Measurements from ENCODE around the gene CAPN10.

CAPN10 gene

DNA sequence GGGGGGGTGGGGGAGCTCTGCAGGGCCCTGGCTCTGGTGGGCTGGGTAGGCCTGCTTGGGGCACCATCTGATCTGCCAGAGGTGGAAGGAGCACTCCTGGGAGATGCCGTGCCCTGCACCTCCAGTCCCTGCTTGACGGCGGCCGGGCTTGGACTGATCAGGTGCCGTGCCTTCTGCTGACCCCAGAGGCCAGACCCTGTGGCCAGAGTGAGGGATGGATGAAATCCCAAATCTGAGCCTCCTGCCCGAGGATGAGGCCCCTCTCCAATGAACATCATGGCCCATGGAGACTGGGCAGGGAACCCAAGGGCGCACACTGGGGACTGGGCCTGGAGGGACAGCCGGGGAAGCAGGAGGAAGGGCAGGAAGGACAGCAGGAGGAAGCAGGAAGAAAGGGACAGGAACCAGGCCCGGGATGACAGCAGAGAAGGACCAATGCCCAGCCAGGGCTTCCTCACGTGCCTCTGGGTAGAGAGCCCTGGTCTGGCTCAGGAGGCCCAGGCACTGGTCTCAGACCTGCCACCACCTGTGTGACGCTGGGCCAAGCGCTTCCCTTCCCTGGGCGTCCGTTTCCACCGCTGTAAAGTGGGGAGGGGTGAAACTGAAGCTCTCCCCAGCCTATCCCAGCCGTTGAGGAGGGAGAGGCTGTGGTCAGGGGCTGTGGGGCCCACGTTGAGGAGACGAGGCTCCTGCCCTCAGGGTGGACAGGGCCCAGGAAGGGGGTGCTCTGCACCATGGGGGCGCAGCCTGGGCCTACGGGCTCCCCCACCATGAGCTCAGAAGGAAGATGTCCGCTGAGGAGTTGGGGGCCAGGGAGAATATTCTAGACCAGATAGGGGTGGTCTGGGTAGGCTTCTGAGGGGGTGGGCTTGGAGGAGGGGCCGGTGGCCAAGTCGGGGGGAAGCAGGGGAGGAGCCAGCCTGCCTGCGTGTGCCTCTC, 37.7 kb downstream of the CAPN10 start:
- Histone ChIP-seq H3K79me2 (ENCODE audit: insufficient read depth, low read length) (no peaks in the 10 kb centered on the region), H4K20me1 (ENCODE audit: insufficient read depth, low read length) (no peaks in the 10 kb centered on the region), H3K9me3 (ENCODE audit: insufficient read depth, low read length, severe bottlenecking) (no peaks in the 10 kb centered on the region), H2AFZ (ENCODE audit: low read depth, low read length) (no peak overlapping the region), H3K27me3 (ENCODE audit: insufficient read depth, low read length, poor library complexity) (no peaks in the 10 kb centered on the region), H3K4me2 (ENCODE audit: insufficient read depth, low read length) (no peak overlapping the region), H3K9ac (ENCODE audit: low read depth, low read length) (no peak overlapping the region), H3K36me3 (ENCODE audit: insufficient read depth, low read length) (no peaks in the 10 kb centered on the region), H3K4me3 (ENCODE audit: low read depth in 1 of 2, low read length in 2 of 2) (no peak overlapping the region), H3K27ac (ENCODE audit: low read length) (no peak overlapping the region), H3K4me1 (ENCODE audit: insufficient read depth, low read length) (no peaks in the 10 kb centered on the region)
- no peak for ATAC-seq (ENCODE audit: insufficient read depth, low read depth)
- DNase-seq: no peak
- TF ChIP-seq EZH2 (IDR thresholded peaks at IDR 0.05; ENCODE audit: borderline replicate concordance, low read depth, low read length, severe bottlenecking): no peak
- TF ChIP-seq, protein P1, sequence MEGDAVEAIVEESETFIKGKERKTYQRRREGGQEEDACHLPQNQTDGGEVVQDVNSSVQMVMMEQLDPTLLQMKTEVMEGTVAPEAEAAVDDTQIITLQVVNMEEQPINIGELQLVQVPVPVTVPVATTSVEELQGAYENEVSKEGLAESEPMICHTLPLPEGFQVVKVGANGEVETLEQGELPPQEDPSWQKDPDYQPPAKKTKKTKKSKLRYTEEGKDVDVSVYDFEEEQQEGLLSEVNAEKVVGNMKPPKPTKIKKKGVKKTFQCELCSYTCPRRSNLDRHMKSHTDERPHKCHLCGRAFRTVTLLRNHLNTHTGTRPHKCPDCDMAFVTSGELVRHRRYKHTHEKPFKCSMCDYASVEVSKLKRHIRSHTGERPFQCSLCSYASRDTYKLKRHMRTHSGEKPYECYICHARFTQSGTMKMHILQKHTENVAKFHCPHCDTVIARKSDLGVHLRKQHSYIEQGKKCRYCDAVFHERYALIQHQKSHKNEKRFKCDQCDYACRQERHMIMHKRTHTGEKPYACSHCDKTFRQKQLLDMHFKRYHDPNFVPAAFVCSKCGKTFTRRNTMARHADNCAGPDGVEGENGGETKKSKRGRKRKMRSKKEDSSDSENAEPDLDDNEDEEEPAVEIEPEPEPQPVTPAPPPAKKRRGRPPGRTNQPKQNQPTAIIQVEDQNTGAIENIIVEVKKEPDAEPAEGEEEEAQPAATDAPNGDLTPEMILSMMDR (IDR thresholded peaks at IDR 0.05; ENCODE audit: borderline replicate concordance, extremely low read depth, low read length, poor library complexity, severe bottlenecking): no peak

DNA sequence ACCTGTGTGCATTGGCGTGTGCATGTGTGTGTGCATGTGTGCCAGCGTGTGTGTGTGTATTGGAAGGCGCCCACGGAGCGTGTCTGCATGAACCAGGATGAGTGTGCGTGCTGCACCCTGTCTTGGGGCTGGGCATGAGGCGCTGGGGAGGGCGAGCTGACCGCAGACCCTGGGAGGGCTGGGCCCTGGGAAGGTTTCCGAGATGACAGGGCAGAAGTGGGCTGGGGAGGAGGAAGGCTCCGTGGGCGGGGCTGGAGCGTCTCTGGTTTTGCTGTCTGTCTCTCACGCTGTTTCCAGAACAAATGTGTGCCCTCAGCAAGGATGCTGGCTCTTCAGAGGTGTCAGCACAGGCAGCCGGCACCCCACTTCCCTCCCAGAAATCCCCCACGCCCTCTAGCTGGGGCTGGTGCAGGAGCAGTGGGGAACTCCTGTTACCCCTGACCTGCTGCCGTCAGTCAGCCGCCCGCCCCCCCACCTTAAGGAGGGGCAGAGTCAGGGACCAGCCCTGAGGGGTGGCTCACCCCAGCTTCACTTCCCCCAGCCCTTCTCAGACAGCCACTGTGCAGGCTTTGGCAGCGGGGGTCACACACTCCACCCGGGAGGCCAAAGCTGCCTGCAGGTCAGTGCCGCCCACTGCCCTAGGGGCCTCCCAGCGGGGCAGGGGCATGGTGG, 38.6 kb downstream of the CAPN10 start, which contains the start of gene GPR35:
GPR35 (plus strand) TSS at position 531 of the 672 bp plus-strand sequence. CDS start 4,473 bp downstream, outside the sequence.
- ATAC-seq (ENCODE audit: insufficient read depth, low read depth) (no peak), DNase-seq (no peak)
- H3K4me3 ChIP-seq (ENCODE audit: low read depth in 1 of 2, low read length in 2 of 2): no peak within 1 kb of the TSS
- H3K9ac ChIP-seq (ENCODE audit: low read depth, low read length): no peak within 1 kb of the TSS
- no peak within 1 kb of the TSS for H2AFZ ChIP-seq (ENCODE audit: low read depth, low read length)
- H3K9me3 ChIP-seq (ENCODE audit: insufficient read depth, low read length, severe bottlenecking): no peaks in the 10 kb centered on the region
- H3K4me1 ChIP-seq (ENCODE audit: insufficient read depth, low read length): no peaks in the 10 kb centered on the region
- no peaks in the 10 kb centered on the region for H3K36me3 ChIP-seq (ENCODE audit: insufficient read depth, low read length)
- no peak within 1 kb of the TSS for H3K27ac ChIP-seq (ENCODE audit: low read length)
- H3K4me2 ChIP-seq (ENCODE audit: insufficient read depth, low read length): no peak within 1 kb of the TSS
- H3K27me3 ChIP-seq (ENCODE audit: insufficient read depth, low read length, poor library complexity): no peaks in the 10 kb centered on the region
- H3K79me2 ChIP-seq (ENCODE audit: insufficient read depth, low read length): no peaks in the 10 kb centered on the region
- TF ChIP-seq EZH2 (IDR thresholded peaks at IDR 0.05; ENCODE audit: borderline replicate concordance, low read depth, low read length, severe bottlenecking): no peak
- TF ChIP-seq, protein P1 (IDR thresholded peaks at IDR 0.05; ENCODE audit: borderline replicate concordance, extremely low read depth, low read length, poor library complexity, severe bottlenecking): no peak
- no peaks in the 10 kb centered on the region for H4K20me1 ChIP-seq (ENCODE audit: insufficient read depth, low read length)

- ATAC-seq (ENCODE audit: insufficient read depth, low read depth): peak; percentile 67
- peak; percentile 18 for DNase-seq
- no peak overlapping the region for H3K4me2 ChIP-seq (ENCODE audit: insufficient read depth, low read length)
- no peaks in the 10 kb centered on the region for H3K4me1 ChIP-seq (ENCODE audit: insufficient read depth, low read length)
- no peak overlapping the region for H3K27ac ChIP-seq (ENCODE audit: low read length)
- no peaks in the 10 kb centered on the region for H4K20me1 ChIP-seq (ENCODE audit: insufficient read depth, low read length)
- no peaks in the 10 kb centered on the region for H3K27me3 ChIP-seq (ENCODE audit: insufficient read depth, low read length, poor library complexity)
- TF ChIP-seq, protein P1 (IDR thresholded peaks at IDR 0.05; ENCODE audit: borderline replicate concordance, extremely low read depth, low read length, poor library complexity, severe bottlenecking): no peak
- TF ChIP-seq EZH2 (IDR thresholded peaks at IDR 0.05; ENCODE audit: borderline replicate concordance, low read depth, low read length, severe bottlenecking): no peak
- no peak overlapping the region for H3K9ac ChIP-seq (ENCODE audit: low read depth, low read length)
- no peak overlapping the region for H3K4me3 ChIP-seq (ENCODE audit: low read depth in 1 of 2, low read length in 2 of 2)
- H2AFZ ChIP-seq (ENCODE audit: low read depth, low read length): no peak overlapping the region
- H3K79me2 ChIP-seq (ENCODE audit: insufficient read depth, low read length): no peaks in the 10 kb centered on the region
- H3K9me3 ChIP-seq (ENCODE audit: insufficient read depth, low read length, severe bottlenecking): no peaks in the 10 kb centered on the region
- H3K36me3 ChIP-seq (ENCODE audit: insufficient read depth, low read length): no peaks in the 10 kb centered on the region
Observed at GRCh38 chr2:240626531-240627300, 40.2 kb downstream of the CAPN10 start.
